Fibroblast of lung (primary cell): ENCODE data around the gene FOXS1. TPM values are rescaled to one million over a fixed set of nuclear protein-coding genes. Genes with fewer than 3 reads are reported as not detected.
A peak's percentile ranks its signal among the peaks of the same experiment; 100 is the strongest.

ENCODE experiments used
- DNase-seq, 2 donors: peaks; one replicate each; pipeline versions ENCODE4 v3.0.0 to v3.0.0-alpha.2; 2010; ENCODE audit warnings: low read depth in 2 of 2
- H2AFZ ChIP-seq: 2 replicates; pipeline ENCODE4 v1.5.1; 2012; ENCODE audit warnings: low read length, control low read depth, inconsistent platforms
- H3K27ac ChIP-seq: 2 replicates; pipeline ENCODE4 v1.5.1; 2011; ENCODE audit warnings: low read length, control low read depth; ENCODE audit not compliant: insufficient read depth
- H3K27me3 ChIP-seq: 2 replicates; pipeline ENCODE4 v1.5.1; 2011; ENCODE audit warnings: mild to moderate bottlenecking, low read length; ENCODE audit not compliant: control insufficient read depth, insufficient read depth
- H3K36me3 ChIP-seq: 2 replicates; pipeline ENCODE4 v1.5.1; 2011; ENCODE audit warnings: low read length; ENCODE audit not compliant: control insufficient read depth, insufficient read depth
- H3K4me1 ChIP-seq: 2 replicates; pipeline ENCODE4 v1.5.1; 2011; ENCODE audit warnings: low read length; ENCODE audit not compliant: control insufficient read depth, insufficient read depth; ENCODE audit errors: extremely low read depth
- H3K4me2 ChIP-seq: 2 replicates; pipeline ENCODE4 v1.5.1; 2011; ENCODE audit warnings: low read length, control low read depth; ENCODE audit not compliant: insufficient read depth; ENCODE audit errors: extremely low read depth
- H3K4me3 ChIP-seq, 4 experiments: fragments of 200-600 bp in 1 of 4; sonication (generic) in 1 of 4; replicated peaks in 1 of 4; 2 replicates each; pipeline ENCODE4 v1.5.1; 2011 to 2016; ENCODE audit warnings: low read length in 4 of 4, low read depth in 3 of 4, mild to moderate bottlenecking in 3 of 4, control low read depth in 2 of 4, inconsistent platforms in 1 of 4, mixed read lengths in 1 of 4; ENCODE audit not compliant: insufficient read depth in 1 of 4; ENCODE audit errors: control extremely low read depth in 1 of 4
- H3K79me2 ChIP-seq: 2 replicates; pipeline ENCODE4 v1.5.1; 2012; ENCODE audit warnings: mild to moderate bottlenecking, low read length, inconsistent platforms; ENCODE audit not compliant: control insufficient read depth, insufficient read depth
- H3K9ac ChIP-seq: 2 replicates; pipeline ENCODE4 v1.5.1; 2011; ENCODE audit warnings: mild to moderate bottlenecking, low read length, control low read depth; ENCODE audit not compliant: insufficient read depth
- H3K9me3 ChIP-seq: 2 replicates; pipeline ENCODE4 v1.5.1; 2012; ENCODE audit warnings: low read depth, low read length; ENCODE audit not compliant: control insufficient read depth, insufficient read depth
- H4K20me1 ChIP-seq: 2 replicates; pipeline ENCODE4 v1.5.1; 2011; ENCODE audit warnings: low read length; ENCODE audit not compliant: control insufficient read depth, insufficient read depth; ENCODE audit errors: extremely low read depth
- EZH2 ChIP-seq: IDR thresholded peaks from 2 replicates; pipeline ENCODE4 v1.5.1; 2012; ENCODE audit warnings: low read length, control low read depth, mild to moderate bottlenecking; ENCODE audit errors: missing control alignments
- polyA plus RNA-seq, 2 donors: library from polyadenylated mRNA; depleted of rRNA in 1 of 2; stranded (reverse) in 1 of 2; unstranded in 1 of 2; fragments of >200 nt; gene quantifications; 2 replicates each; pipeline ENCODE4 v1.2.1, GENCODE V29; 2011 to 2012; ENCODE audit warnings: missing spikeins in 1 of 2
- total RNA-seq: library from RNA; depleted of rRNA; stranded (reverse); fragments of >200 nt; gene quantifications from 2 replicates; pipeline ENCODE4 v1.2.1, GENCODE V29; 2014
- TF ChIP-seq, protein P1 (sequence below), 2 donors: IDR thresholded peaks in 1 of 2; conservative IDR thresholded peaks in 1 of 2; 1 replicate in 1 of 2; 2 replicates in 1 of 2; pipeline ENCODE4 v1.5.1; 2011 to 2012; ENCODE audit warnings: low read length in 2 of 2, control low read depth in 1 of 2, inconsistent platforms in 1 of 2, low read depth in 1 of 2, mild to moderate bottlenecking in 1 of 2

Gene FOXS1
- total and polyA plus RNA-seq, 2 donors (not counting 1 experiment from before 2014, with no cell fraction given), result under 0.01 TPM; not detected in 1

DNA sequence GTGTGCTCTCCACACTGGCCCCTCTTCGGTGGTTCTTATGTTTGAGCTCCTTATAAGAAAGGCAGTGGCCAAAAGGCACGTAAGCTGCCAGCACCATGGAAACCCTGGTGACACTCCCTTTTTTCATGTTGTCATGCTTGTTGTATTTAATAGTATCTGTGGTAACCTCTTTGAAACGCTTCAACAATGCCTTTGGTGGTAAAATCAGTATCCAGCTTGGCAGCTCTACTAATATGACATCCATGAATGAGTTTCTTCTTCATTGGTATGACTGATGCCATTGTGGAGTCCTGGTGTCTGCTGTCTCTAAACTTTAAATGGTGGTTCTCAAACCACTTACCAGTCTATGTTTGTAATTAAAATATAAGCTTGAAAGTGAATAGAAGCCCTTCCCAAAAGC, 36.9 kb downstream of the FOXS1 start:
- H3K9ac ChIP-seq, result no peak overlapping the region
- H3K27me3 ChIP-seq, result no peaks in the 10 kb centered on the region
- H2AFZ ChIP-seq, result no peak overlapping the region
- peaks cover 22% of the 10 kb centered on the region for H3K4me1 ChIP-seq
- no peaks in the 10 kb centered on the region for H4K20me1 ChIP-seq
- H3K4me3 ChIP-seq, result no peak overlapping the region
- no peaks in the 10 kb centered on the region for H3K79me2 ChIP-seq
- no peak overlapping the region for H3K27ac ChIP-seq
- H3K4me2 ChIP-seq, result no peak overlapping the region
- H3K9me3 ChIP-seq, result no peaks in the 10 kb centered on the region
- no peak for TF ChIP-seq EZH2
- TF ChIP-seq, protein P1, sequence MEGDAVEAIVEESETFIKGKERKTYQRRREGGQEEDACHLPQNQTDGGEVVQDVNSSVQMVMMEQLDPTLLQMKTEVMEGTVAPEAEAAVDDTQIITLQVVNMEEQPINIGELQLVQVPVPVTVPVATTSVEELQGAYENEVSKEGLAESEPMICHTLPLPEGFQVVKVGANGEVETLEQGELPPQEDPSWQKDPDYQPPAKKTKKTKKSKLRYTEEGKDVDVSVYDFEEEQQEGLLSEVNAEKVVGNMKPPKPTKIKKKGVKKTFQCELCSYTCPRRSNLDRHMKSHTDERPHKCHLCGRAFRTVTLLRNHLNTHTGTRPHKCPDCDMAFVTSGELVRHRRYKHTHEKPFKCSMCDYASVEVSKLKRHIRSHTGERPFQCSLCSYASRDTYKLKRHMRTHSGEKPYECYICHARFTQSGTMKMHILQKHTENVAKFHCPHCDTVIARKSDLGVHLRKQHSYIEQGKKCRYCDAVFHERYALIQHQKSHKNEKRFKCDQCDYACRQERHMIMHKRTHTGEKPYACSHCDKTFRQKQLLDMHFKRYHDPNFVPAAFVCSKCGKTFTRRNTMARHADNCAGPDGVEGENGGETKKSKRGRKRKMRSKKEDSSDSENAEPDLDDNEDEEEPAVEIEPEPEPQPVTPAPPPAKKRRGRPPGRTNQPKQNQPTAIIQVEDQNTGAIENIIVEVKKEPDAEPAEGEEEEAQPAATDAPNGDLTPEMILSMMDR (conservative IDR thresholded peaks at IDR 0.05 in 1 of 2, IDR thresholded peaks at IDR 0.05 in 1 of 2; ENCODE audit: low read depth in 1 of 2, low read length in 2 of 2), result no peak
- no peak for DNase-seq
- peaks cover 7% of the 10 kb centered on the region for H3K36me3 ChIP-seq

DNA sequence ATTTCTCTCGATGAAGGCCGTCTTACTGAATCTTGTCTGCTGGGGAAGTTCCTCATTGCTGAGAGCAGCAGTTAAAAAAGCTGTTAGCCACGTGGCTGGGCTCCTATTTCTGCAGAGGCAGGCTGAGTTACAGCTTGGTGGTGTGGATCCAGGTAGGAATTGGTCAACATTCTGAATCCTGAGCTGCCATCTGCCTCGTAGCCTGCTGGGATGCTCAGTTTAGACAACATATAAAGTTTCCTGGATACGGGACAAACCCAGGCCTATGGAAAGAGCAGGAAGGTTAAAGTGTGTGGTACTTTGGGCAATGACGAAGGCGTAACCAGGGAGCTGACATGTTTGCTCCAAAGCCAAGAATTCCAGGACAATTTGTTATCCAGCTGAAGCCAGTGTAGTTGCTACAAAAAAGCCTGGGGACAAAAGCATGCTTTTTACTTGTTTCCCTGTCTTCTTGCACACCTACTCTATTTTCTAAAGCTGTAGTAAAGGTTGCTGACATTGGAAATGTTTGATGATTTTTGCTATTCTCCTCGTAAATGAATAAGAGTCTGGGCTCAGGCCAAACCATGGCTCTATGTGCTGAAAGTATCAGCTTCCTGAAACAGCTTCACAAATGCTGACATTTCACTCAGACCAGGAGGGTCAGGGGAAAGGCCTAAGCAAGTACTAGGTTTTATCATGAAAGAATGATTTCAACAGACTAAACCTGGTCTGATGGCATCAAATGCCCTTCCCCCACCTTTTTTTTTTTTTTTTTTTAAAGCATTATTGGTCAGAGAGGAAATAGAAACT, 38.6 kb downstream of the FOXS1 start:
- peaks cover 7% of the 10 kb centered on the region for H3K36me3 ChIP-seq
- H3K4me1 ChIP-seq, result peaks cover 17% of the 10 kb centered on the region
- no peak overlapping the region for H3K9ac ChIP-seq
- H4K20me1 ChIP-seq, result no peaks in the 10 kb centered on the region
- peak; percentile 37 to 50 for DNase-seq
- no peak overlapping the region for H2AFZ ChIP-seq
- H3K4me3 ChIP-seq, result no peak overlapping the region
- H3K4me2 ChIP-seq, result no peak overlapping the region
- TF ChIP-seq, protein P1 (conservative IDR thresholded peaks at IDR 0.05 in 1 of 2, IDR thresholded peaks at IDR 0.05 in 1 of 2; ENCODE audit: low read depth in 1 of 2, low read length in 2 of 2), result no peak
- no peak for TF ChIP-seq EZH2
- no peaks in the 10 kb centered on the region for H3K79me2 ChIP-seq
- H3K27ac ChIP-seq, result peak overlapping the region; percentile 20
- no peaks in the 10 kb centered on the region for H3K27me3 ChIP-seq
- H3K9me3 ChIP-seq, result no peaks in the 10 kb centered on the region

DNA sequence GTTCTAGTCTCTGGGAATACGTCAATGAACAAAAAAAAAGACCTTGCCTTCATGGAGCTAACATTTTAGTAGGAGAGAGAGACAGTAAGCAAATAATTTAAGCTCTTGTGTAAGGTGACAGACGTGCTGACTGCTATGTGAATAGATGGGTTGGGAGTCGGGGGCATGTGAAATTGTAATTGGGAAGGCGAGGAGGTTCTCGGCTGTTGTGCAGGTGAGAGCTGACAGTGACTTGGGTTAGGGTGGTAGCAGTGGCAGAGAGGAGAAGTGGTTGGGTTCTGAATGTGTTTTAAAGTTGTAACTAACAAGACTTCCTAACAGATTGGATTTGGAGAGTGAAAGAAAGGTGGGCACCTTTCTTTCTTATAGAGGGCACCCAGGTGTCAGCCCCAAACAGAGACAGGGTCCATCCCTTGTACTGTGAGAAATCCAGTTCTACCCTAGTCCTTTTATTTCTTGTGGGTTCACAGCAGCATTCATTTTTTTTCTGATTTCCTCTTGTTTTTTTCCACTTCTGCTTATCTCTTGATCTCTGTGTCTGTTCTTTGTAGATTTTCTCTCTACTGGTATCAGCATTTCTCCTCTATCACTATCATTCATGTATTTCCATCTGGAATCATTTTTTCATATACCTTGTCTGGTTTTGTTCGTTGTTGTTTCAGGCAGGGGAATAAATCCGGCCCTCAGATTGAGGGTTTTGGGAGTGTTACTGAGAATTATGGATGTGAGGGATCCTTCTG, 41.7 kb downstream of the FOXS1 start:
- no peak overlapping the region for H2AFZ ChIP-seq
- H3K27me3 ChIP-seq, result no peaks in the 10 kb centered on the region
- no peaks in the 10 kb centered on the region for H3K4me1 ChIP-seq
- no peaks in the 10 kb centered on the region for H3K79me2 ChIP-seq
- no peak for TF ChIP-seq EZH2
- TF ChIP-seq, protein P1 (conservative IDR thresholded peaks at IDR 0.05 in 1 of 2, IDR thresholded peaks at IDR 0.05 in 1 of 2; ENCODE audit: low read depth in 1 of 2, low read length in 2 of 2), result no peak
- no peak overlapping the region for H3K4me2 ChIP-seq
- H3K9me3 ChIP-seq, result no peaks in the 10 kb centered on the region
- H3K27ac ChIP-seq, result no peak overlapping the region
- no peak for DNase-seq
- peaks cover 6% of the 10 kb centered on the region for H3K36me3 ChIP-seq
- H3K4me3 ChIP-seq, result no peak overlapping the region
- H3K9ac ChIP-seq, result no peak overlapping the region
- no peaks in the 10 kb centered on the region for H4K20me1 ChIP-seq
